ENCODE data around the gene WDR82. TPM values are rescaled to one million over a fixed set of nuclear protein-coding genes. Genes with fewer than 3 reads are reported as not detected.

WDR82 gene
- total and polyA plus RNA-seq, 8 donors, result 60.2 to 124 (median 108) TPM

GRCh38 chr3:52295671-52296208 is 17.3 kb upstream of the WDR82 start:
- DNase-seq (peak in 1 of 4 donors; percentile 5), ATAC-seq (no peak)
- intact Hi-C loops (cut with DNase I), result no loop called here
- H3K27me3 ChIP-seq, result no peaks in the 10 kb centered on the region
- TF ChIP-seq CTCF (IDR thresholded peaks at IDR 0.05), result no peak
- no peak overlapping the region for H3K27ac ChIP-seq
- H3K9me3 ChIP-seq, result no peaks in the 10 kb centered on the region
- H3K4me1 ChIP-seq, result peaks cover 3 to 15% of the 10 kb centered on the region in 2 donors
- H3K36me3 ChIP-seq, result peaks cover 0 to 48% of the 10 kb centered on the region in 2 donors
- no peak overlapping the region for H3K4me3 ChIP-seq

- no peak overlapping the region for H3K4me3 ChIP-seq
- H3K4me1 ChIP-seq, result peaks cover 0 to 5% of the 10 kb centered on the region in 2 donors
- no peaks in the 10 kb centered on the region for H3K27me3 ChIP-seq
- peaks cover 0 to 53% of the 10 kb centered on the region in 2 donors for H3K36me3 ChIP-seq
- H3K9me3 ChIP-seq, result no peaks in the 10 kb centered on the region
- peak in 1 of 4 donors; percentile 40 for DNase-seq
- no peak overlapping the region for H3K27ac ChIP-seq
- intact Hi-C loops (cut with DNase I), result loop anchor here in 1 of 2 donors (5.0 kb wide), 1 partner anchor 43 kb away; no protein-coding TSS in a partner anchor
- TF ChIP-seq CTCF (IDR thresholded peaks at IDR 0.05), result no peak
- no peak for ATAC-seq
These were observed 16.1 kb upstream of the WDR82 start for GRCh38 chr3:52294320-52295150.

- no peak for ATAC-seq
- DNase-seq, result peak in 1 of 4 donors; percentile 26
- H3K27ac ChIP-seq, result no peak overlapping the region
- H3K4me3 ChIP-seq, result no peak overlapping the region
- TF ChIP-seq CTCF (IDR thresholded peaks at IDR 0.05), result no peak
- peaks cover 0 to 53% of the 10 kb centered on the region in 2 donors for H3K36me3 ChIP-seq
- H3K9me3 ChIP-seq, result no peaks in the 10 kb centered on the region
- intact Hi-C loops (cut with DNase I), result loop anchor here in 1 of 2 donors (5.0 kb wide), 1 partner anchor 44 kb away; no protein-coding TSS in a partner anchor
- H3K27me3 ChIP-seq, result no peaks in the 10 kb centered on the region
- peaks cover 0 to 5% of the 10 kb centered on the region in 2 donors for H3K4me1 ChIP-seq
These were observed 15.3 kb upstream of the WDR82 start for GRCh38 chr3:52293491-52294319.

GRCh38 chr3:52292247-52293065 is 14.0 kb upstream of the WDR82 start:
- Histone ChIP-seq H3K27ac (no peak overlapping the region), H3K9me3 (no peaks in the 10 kb centered on the region), H3K27me3 (no peaks in the 10 kb centered on the region), H3K36me3 (peaks cover 0 to 53% of the 10 kb centered on the region in 2 donors), H3K4me1 (peaks cover 6 to 11% of the 10 kb centered on the region in 2 donors), H3K4me3 (no peak overlapping the region)
- intact Hi-C loops (cut with DNase I), result loop anchor here in 1 of 2 donors (5.0 kb wide), 1 partner anchor 45 kb away; no protein-coding TSS in a partner anchor
- DNase-seq, result peak in 1 of 4 donors; percentile 62
- no peak for ATAC-seq
- no peak for TF ChIP-seq CTCF (IDR thresholded peaks at IDR 0.05)

Measured in left lung (tissue), 10 donors.